ENCODE data around the gene ZNHIT3. TPM values are rescaled to one million over a fixed set of nuclear protein-coding genes. Genes with fewer than 3 reads are reported as not detected.

ZNHIT3 gene
- total and polyA plus RNA-seq, 8 donors: 13.6 to 31.8 (median 16.8) TPM

DNA sequence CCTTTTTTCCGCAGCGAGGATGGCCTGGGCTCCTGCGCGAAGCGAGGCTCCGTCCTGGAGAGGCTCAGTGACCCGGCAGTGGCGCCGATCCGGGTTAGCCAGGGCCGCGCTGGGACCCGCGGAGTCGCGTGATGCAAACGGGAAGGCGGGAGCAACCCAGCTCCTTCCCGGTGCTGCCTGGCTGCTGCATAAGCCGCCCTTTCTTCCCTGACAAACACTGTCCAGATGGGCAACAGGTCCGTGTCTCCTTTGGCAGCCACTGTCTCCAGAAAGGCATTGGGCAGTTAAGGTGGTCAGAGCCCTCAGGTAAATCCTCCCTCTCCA, 21.8 kb upstream of the ZNHIT3 start:
- no peak for FAIRE-seq
- no peak for DNase-seq
- no peak for ATAC-seq
- Histone ChIP-seq H3K4me3 (no peak overlapping the region), H3K27ac (no peak overlapping the region), H3K9me3 (no peaks in the 10 kb centered on the region), H3K27me3 (no peaks in the 10 kb centered on the region), H3K4me1 (no peaks in the 10 kb centered on the region), H3K36me3 (no peaks in the 10 kb centered on the region)
- intact Hi-C loops (cut with DNase I): no loop called here
- WGBS, 2 donors: 8 to 11% methylated on average over 21 of the region's 21 CpGs
- TF ChIP-seq, protein P1, sequence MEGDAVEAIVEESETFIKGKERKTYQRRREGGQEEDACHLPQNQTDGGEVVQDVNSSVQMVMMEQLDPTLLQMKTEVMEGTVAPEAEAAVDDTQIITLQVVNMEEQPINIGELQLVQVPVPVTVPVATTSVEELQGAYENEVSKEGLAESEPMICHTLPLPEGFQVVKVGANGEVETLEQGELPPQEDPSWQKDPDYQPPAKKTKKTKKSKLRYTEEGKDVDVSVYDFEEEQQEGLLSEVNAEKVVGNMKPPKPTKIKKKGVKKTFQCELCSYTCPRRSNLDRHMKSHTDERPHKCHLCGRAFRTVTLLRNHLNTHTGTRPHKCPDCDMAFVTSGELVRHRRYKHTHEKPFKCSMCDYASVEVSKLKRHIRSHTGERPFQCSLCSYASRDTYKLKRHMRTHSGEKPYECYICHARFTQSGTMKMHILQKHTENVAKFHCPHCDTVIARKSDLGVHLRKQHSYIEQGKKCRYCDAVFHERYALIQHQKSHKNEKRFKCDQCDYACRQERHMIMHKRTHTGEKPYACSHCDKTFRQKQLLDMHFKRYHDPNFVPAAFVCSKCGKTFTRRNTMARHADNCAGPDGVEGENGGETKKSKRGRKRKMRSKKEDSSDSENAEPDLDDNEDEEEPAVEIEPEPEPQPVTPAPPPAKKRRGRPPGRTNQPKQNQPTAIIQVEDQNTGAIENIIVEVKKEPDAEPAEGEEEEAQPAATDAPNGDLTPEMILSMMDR (IDR thresholded peaks at IDR 0.05): no peak

GRCh38 chr17:36468903-36469635, 17.4 kb upstream of the ZNHIT3 start:
- TF ChIP-seq, protein P1 (IDR thresholded peaks at IDR 0.05): no peak
- FAIRE-seq (no peak), ATAC-seq (no peak), DNase-seq (no peak)
- Histone ChIP-seq H3K36me3 (no peaks in the 10 kb centered on the region), H3K27ac (no peak overlapping the region), H3K27me3 (no peaks in the 10 kb centered on the region), H3K4me1 (no peaks in the 10 kb centered on the region), H3K4me3 (no peak overlapping the region), H3K9me3 (no peaks in the 10 kb centered on the region)
- WGBS, 2 donors: 46 to 64% methylated on average over 18 of the region's 18 CpGs
- intact Hi-C loops (cut with DNase I): no loop called here

- TF ChIP-seq, protein P1 (IDR thresholded peaks at IDR 0.05): no peak
- Histone ChIP-seq H3K36me3 (no peaks in the 10 kb centered on the region), H3K4me1 (no peaks in the 10 kb centered on the region), H3K4me3 (no peak overlapping the region), H3K9me3 (no peaks in the 10 kb centered on the region), H3K27me3 (no peaks in the 10 kb centered on the region), H3K27ac (no peak overlapping the region)
- ATAC-seq: no peak
- intact Hi-C loops (cut with DNase I): no loop called here
- FAIRE-seq: no peak
- DNase-seq: no peak
- WGBS, 2 donors: 47 to 63% methylated on average over 7 of the region's 7 CpGs
Measured at GRCh38 chr17:36469733-36470132, 16.7 kb upstream of the ZNHIT3 start.

- H3K9me3 ChIP-seq: no peaks in the 10 kb centered on the region
- H3K4me1 ChIP-seq: no peaks in the 10 kb centered on the region
- H3K36me3 ChIP-seq: no peaks in the 10 kb centered on the region
- H3K4me3 ChIP-seq: no peak overlapping the region
- ATAC-seq: no peak
- H3K27ac ChIP-seq: no peak overlapping the region
- intact Hi-C loops (cut with DNase I): no loop called here
- TF ChIP-seq, protein P1 (IDR thresholded peaks at IDR 0.05): no peak
- no peaks in the 10 kb centered on the region for H3K27me3 ChIP-seq
- no peak for FAIRE-seq
- no peak for DNase-seq
Measured at GRCh38 chr17:36470499-36470898, 16.0 kb upstream of the ZNHIT3 start.

- ATAC-seq (no peak), DNase-seq (no peak), FAIRE-seq (no peak)
- Histone ChIP-seq H3K27me3 (no peaks in the 10 kb centered on the region), H3K4me3 (no peak overlapping the region), H3K27ac (no peak overlapping the region), H3K36me3 (no peaks in the 10 kb centered on the region), H3K4me1 (no peaks in the 10 kb centered on the region), H3K9me3 (no peaks in the 10 kb centered on the region)
- TF ChIP-seq, protein P1 (IDR thresholded peaks at IDR 0.05): no peak
- WGBS, 2 donors: 42 to 50% methylated on average over 7 of the region's 7 CpGs
- intact Hi-C loops (cut with DNase I): no loop called here
Measured at GRCh38 chr17:36474571-36474970, 11.9 kb upstream of the ZNHIT3 start.
